Astrocyte (in vitro differentiated cells and primary cell): Measurements from ENCODE around the gene ESCO1.

Experiments
- EZH2 ChIP-seq: IDR thresholded peaks from 2 replicates; pipeline ENCODE4 v1.6.1; 2012; ENCODE audit warnings: mild to moderate bottlenecking, low read length, inconsistent platforms; ENCODE audit not compliant: insufficient read depth
- TF ChIP-seq, protein P1 (sequence below): IDR thresholded peaks from 2 replicates; pipeline ENCODE4 v1.5.1; 2011; ENCODE audit warnings: low read depth, mild to moderate bottlenecking, inconsistent platforms, low read length, moderate library complexity; ENCODE audit not compliant: insufficient read depth

- TF ChIP-seq, protein P1, sequence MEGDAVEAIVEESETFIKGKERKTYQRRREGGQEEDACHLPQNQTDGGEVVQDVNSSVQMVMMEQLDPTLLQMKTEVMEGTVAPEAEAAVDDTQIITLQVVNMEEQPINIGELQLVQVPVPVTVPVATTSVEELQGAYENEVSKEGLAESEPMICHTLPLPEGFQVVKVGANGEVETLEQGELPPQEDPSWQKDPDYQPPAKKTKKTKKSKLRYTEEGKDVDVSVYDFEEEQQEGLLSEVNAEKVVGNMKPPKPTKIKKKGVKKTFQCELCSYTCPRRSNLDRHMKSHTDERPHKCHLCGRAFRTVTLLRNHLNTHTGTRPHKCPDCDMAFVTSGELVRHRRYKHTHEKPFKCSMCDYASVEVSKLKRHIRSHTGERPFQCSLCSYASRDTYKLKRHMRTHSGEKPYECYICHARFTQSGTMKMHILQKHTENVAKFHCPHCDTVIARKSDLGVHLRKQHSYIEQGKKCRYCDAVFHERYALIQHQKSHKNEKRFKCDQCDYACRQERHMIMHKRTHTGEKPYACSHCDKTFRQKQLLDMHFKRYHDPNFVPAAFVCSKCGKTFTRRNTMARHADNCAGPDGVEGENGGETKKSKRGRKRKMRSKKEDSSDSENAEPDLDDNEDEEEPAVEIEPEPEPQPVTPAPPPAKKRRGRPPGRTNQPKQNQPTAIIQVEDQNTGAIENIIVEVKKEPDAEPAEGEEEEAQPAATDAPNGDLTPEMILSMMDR = no peak
- TF ChIP-seq EZH2 = no peak
Observed at GRCh38 chr18:21546423-21546822, 54.1 kb downstream of the ESCO1 start.
